Brain microvascular endothelial cell (primary cell): ENCODE results near the gene HOXD9.

Experiments
- DNase-seq: peaks from one replicate; pipeline ENCODE4 v3.0.0-alpha.2; 2020
- H3K27ac ChIP-seq: fragments of 250-450 bp; sonication (Bioruptor Pico); 2 replicates; pipeline ENCODE4 v1.5.1; 2020; ENCODE audit warnings: mild to moderate bottlenecking, moderate library complexity
- H3K27me3 ChIP-seq: fragments of 250-450 bp; sonication (Bioruptor Pico); replicated peaks from 2 replicates; pipeline ENCODE4 v1.5.1; 2020; ENCODE audit warnings: mild to moderate bottlenecking
- H3K36me3 ChIP-seq: fragments of 250-450 bp; sonication (Bioruptor Pico); replicated peaks from 2 replicates; pipeline ENCODE4 v1.5.1; 2020; ENCODE audit warnings: mild to moderate bottlenecking
- H3K4me3 ChIP-seq: 2 replicates; pipeline ENCODE4 v1.5.1; 2011; ENCODE audit warnings: low read depth, mild to moderate bottlenecking, control low read depth, low read length, moderate library complexity
- CTCF ChIP-seq: IDR thresholded peaks from 2 replicates; pipeline ENCODE4 v1.5.1; 2011; ENCODE audit warnings: low read depth, mild to moderate bottlenecking, moderate library complexity, low read length, control low read depth, inconsistent platforms; ENCODE audit errors: missing control alignments
- in situ Hi-C: cut with HindIII; loops from 2 replicates; pipeline ENCODE4 v1.10.0; 2017; ENCODE audit warnings: low sequenced_read_pairs, low pct_ligation_motif_present

HOXD9 gene

GRCh38 chr2:176142281-176142680, 19.8 kb downstream of the HOXD9 start:
- Histone ChIP-seq H3K27ac (no peak overlapping the region), H3K4me3 (no peak overlapping the region), H3K27me3 (peaks cover 75% of the 10 kb centered on the region), H3K36me3 (no peaks in the 10 kb centered on the region)
- TF ChIP-seq CTCF: no peak
- DNase-seq: no peak
- in situ Hi-C loops: loop anchor here (25.0 kb wide), 1 partner anchor 495 kb away; no protein-coding TSS in a partner anchor

- no peak for TF ChIP-seq CTCF
- peaks cover 74% of the 10 kb centered on the region for H3K27me3 ChIP-seq
- no peak overlapping the region for H3K4me3 ChIP-seq
- no peak overlapping the region for H3K27ac ChIP-seq
- no peaks in the 10 kb centered on the region for H3K36me3 ChIP-seq
- in situ Hi-C loops: loop anchor here (25.0 kb wide), 1 partner anchor 492 kb away; no protein-coding TSS in a partner anchor
- DNase-seq: no peak
Measured at GRCh38 chr2:176145085-176145969, 22.8 kb downstream of the HOXD9 start.

DNA sequence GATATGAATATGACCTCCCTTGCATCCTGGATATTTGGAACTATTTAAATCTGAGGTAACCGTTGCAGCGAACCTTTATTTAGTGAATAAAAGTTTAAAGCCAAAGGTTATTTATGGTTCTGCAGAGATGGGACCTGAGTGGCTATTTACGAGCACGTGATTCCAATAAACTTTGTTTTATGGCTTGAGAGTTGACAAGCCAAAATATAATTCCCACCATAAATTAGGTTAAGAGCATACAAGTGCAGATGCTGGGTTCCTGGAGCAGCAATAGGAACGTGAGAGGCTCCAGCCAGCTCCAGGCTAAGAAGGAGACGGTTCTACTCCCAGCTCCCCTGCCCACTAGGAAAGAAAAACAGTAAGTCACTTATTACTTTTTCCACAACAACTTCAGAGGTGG, 23.6 kb downstream of the HOXD9 start:
- Histone ChIP-seq H3K27ac (no peak overlapping the region), H3K27me3 (peaks cover 74% of the 10 kb centered on the region), H3K4me3 (no peak overlapping the region), H3K36me3 (no peaks in the 10 kb centered on the region)
- in situ Hi-C loops: loop anchor here (25.0 kb wide), 1 partner anchor 491 kb away; no protein-coding TSS in a partner anchor
- TF ChIP-seq CTCF: no peak
- DNase-seq: no peak

DNA sequence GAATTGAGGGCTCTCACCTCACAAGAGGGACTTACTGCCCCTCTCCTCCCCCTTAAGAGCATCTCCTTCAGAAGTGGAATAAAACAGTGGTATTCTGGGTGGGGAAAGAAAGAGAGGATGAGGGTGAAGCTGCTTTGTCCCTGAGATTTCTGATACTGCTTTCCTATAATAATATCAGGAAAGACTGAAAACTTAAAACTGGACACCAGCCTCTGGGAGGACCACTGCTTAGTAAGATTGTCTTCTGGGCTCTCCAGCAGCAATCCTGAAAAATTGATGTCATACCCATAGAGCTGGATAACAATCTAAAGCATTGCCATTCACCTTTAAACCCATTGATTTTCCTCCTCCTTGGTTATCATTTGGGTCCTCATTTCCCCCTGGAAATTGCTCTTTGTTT, 24.1 kb downstream of the HOXD9 start:
- Histone ChIP-seq H3K27ac (no peak overlapping the region), H3K36me3 (no peaks in the 10 kb centered on the region), H3K27me3 (peaks cover 74% of the 10 kb centered on the region), H3K4me3 (no peak overlapping the region)
- in situ Hi-C loops: loop anchor here (25.0 kb wide), 1 partner anchor 491 kb away; no protein-coding TSS in a partner anchor
- DNase-seq: no peak
- no peak for TF ChIP-seq CTCF

- Histone ChIP-seq H3K27me3 (peaks cover 77% of the 10 kb centered on the region), H3K36me3 (no peaks in the 10 kb centered on the region), H3K4me3 (no peak overlapping the region), H3K27ac (no peak overlapping the region)
- no peak for TF ChIP-seq CTCF
- DNase-seq: no peak
- in situ Hi-C loops: loop anchor here (25.0 kb wide), 1 partner anchor 490 kb away; no protein-coding TSS in a partner anchor
Measured at GRCh38 chr2:176147210-176147799, 24.8 kb downstream of the HOXD9 start.
